Ishikawa (cell line): Measurements from ENCODE around the gene ADAMTS20.

Source experiments
- CEBPB ChIP-seq: IDR thresholded peaks from 2 replicates; pipeline ENCODE4 v1.6.1; 2012
- CREB1 ChIP-seq: IDR thresholded peaks from 2 replicates; pipeline ENCODE4 v1.6.1; 2012; ENCODE audit warnings: low read depth
- EGR1 ChIP-seq: IDR thresholded peaks from 2 replicates; pipeline ENCODE4 v1.6.1; 2012
- EP300 ChIP-seq: IDR thresholded peaks from 2 replicates; pipeline ENCODE4 v1.6.1; 2012; ENCODE audit warnings: borderline replicate concordance
- FOXM1 ChIP-seq: IDR thresholded peaks from 2 replicates; pipeline ENCODE4 v1.6.1; 2012; ENCODE audit warnings: low read depth, borderline replicate concordance
- MAX ChIP-seq: IDR thresholded peaks from 2 replicates; pipeline ENCODE4 v1.6.1; 2012
- NFIC ChIP-seq: IDR thresholded peaks from 2 replicates; pipeline ENCODE4 v1.6.1; 2012
- RAD21 ChIP-seq: IDR thresholded peaks from 2 replicates; pipeline ENCODE4 v1.6.1; 2012; ENCODE audit warnings: low read depth
- REST ChIP-seq: IDR thresholded peaks from 2 replicates; pipeline ENCODE4 v1.6.1; 2012; ENCODE audit warnings: low read depth, mild to moderate bottlenecking
- TAF1 ChIP-seq: IDR thresholded peaks from 2 replicates; pipeline ENCODE4 v1.6.1; 2012; ENCODE audit warnings: low read depth, mild to moderate bottlenecking
- TCF12 ChIP-seq: IDR thresholded peaks from 2 replicates; pipeline ENCODE4 v1.6.1; 2012; ENCODE audit warnings: low read depth
- TEAD4 ChIP-seq: IDR thresholded peaks from 2 replicates; pipeline ENCODE4 v1.6.1; 2012
- YY1 ChIP-seq: IDR thresholded peaks from 2 replicates; pipeline ENCODE4 v1.6.1; 2012; ENCODE audit warnings: low read depth
- ZBTB7A ChIP-seq: IDR thresholded peaks from 2 replicates; pipeline ENCODE4 v1.6.1; 2012; ENCODE audit warnings: low read depth
- TF ChIP-seq, protein P1 (sequence below): IDR thresholded peaks from 2 replicates; pipeline ENCODE4 v1.6.1; 2012

Gene ADAMTS20, protein sequence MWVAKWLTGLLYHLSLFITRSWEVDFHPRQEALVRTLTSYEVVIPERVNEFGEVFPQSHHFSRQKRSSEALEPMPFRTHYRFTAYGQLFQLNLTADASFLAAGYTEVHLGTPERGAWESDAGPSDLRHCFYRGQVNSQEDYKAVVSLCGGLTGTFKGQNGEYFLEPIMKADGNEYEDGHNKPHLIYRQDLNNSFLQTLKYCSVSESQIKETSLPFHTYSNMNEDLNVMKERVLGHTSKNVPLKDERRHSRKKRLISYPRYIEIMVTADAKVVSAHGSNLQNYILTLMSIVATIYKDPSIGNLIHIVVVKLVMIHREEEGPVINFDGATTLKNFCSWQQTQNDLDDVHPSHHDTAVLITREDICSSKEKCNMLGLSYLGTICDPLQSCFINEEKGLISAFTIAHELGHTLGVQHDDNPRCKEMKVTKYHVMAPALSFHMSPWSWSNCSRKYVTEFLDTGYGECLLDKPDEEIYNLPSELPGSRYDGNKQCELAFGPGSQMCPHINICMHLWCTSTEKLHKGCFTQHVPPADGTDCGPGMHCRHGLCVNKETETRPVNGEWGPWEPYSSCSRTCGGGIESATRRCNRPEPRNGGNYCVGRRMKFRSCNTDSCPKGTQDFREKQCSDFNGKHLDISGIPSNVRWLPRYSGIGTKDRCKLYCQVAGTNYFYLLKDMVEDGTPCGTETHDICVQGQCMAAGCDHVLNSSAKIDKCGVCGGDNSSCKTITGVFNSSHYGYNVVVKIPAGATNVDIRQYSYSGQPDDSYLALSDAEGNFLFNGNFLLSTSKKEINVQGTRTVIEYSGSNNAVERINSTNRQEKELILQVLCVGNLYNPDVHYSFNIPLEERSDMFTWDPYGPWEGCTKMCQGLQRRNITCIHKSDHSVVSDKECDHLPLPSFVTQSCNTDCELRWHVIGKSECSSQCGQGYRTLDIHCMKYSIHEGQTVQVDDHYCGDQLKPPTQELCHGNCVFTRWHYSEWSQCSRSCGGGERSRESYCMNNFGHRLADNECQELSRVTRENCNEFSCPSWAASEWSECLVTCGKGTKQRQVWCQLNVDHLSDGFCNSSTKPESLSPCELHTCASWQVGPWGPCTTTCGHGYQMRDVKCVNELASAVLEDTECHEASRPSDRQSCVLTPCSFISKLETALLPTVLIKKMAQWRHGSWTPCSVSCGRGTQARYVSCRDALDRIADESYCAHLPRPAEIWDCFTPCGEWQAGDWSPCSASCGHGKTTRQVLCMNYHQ (N-terminal part only)

DNA sequence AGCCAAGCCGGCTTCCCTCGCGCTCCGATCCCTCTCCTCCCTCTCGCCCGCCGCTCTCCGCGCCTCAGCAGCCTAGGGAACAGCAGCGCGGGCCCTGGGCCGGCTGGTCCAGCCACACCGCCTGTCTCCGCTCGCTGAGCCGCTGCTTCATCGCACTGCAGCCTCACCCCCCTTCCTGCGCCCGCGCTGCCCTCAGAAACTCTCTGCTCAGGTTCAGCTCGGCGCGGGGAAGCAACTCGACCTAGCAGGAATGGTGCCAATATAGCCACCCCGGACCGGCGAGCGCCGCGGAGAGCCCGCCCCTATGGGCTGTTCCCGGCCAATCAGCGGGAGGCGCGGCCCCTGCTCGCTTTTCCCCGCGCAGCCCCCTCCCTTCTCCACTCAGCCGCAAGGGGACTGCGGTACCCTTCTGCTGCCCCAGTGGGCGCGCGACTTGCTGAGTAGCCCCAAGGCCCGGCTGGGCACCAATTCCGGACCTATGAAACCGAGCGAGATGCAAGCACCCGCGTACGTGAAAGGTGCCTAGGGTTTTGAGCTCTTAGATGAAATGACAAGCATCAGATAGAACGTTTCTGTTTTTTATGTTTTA, at the start of gene ADAMTS20:
Gene ADAMTS20 (minus strand): TSS at position 233 of the 589 bp plus-strand sequence. CDS start 282 bp downstream, outside the sequence.
- TF ChIP-seq CEBPB (no peak), YY1 (no peak), NFIC (no peak), TAF1 (no peak), ZBTB7A (no peak), REST (no peak), TCF12 (no peak), EP300 (no peak), TEAD4 (no peak), FOXM1 (no peak), EGR1 (no peak)
- TF ChIP-seq, protein P1, sequence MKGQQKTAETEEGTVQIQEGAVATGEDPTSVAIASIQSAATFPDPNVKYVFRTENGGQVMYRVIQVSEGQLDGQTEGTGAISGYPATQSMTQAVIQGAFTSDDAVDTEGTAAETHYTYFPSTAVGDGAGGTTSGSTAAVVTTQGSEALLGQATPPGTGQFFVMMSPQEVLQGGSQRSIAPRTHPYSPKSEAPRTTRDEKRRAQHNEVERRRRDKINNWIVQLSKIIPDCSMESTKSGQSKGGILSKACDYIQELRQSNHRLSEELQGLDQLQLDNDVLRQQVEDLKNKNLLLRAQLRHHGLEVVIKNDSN: no peak

GRCh38 chr12:43599708-43600107, 47.7 kb upstream of the ADAMTS20 start:
- TF ChIP-seq, protein P1: no peak
- TF ChIP-seq FOXM1 (no peak), TCF12 (no peak), REST (no peak), CEBPB (no peak), CREB1 (no peak), EP300 (no peak), TEAD4 (no peak), RAD21 (no peak), YY1 (no peak)

DNA sequence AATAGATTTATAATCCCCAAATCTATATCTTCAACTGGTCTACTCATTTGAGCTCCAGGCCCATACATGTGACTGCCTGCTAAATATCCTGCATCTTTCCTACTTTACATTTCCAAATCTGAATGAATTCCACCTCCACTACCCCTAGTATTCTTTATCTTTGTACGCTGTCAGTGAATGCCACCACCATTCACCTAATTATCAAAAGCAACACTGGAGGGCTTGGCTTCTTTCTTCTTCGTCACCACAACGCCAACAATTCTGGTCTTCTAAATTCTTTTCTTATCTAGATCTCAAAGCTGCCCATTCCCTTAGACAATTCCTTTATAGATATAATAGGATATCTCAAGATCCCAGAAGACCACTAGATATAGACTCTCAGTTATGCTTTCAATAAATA, 47.1 kb upstream of the ADAMTS20 start:
- TF ChIP-seq RAD21 (no peak), CEBPB (no peak), TEAD4 (no peak), MAX (no peak)

DNA sequence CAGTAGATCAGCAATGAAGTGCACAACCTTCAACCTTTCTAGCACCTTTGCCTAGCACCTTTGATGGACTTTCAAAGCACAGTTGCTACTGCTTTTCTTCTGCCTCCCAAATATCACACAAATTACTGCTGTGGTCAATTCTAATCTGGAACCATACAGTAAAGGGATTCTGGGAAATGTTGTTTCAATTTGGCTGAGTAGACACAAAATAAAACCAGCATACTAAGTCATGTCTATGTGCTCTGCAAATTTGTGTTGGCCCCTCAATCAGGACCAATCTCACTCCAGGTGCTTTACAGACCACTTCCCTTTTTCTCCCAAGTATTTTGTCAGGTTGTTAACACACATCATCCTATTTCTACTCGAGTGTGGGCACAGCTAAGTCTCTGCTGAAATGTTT, 38.3 kb upstream of the ADAMTS20 start:
- TF ChIP-seq ZBTB7A (no peak), FOXM1 (no peak), TEAD4 (no peak), RAD21 (no peak), EGR1 (no peak), NFIC (no peak), REST (no peak)
